Bronchial epithelial cell (primary cell): ENCODE measurements around the gene CFAP65. TPM values are rescaled to one million over a fixed set of nuclear protein-coding genes. Genes with fewer than 3 reads are reported as not detected.

Source experiments
- DNase-seq: peaks from one replicate; pipeline ENCODE4 v3.0.0-alpha.2; 2010; ENCODE audit warnings: low read depth
- FAIRE-seq: peaks from 2 replicates; lab custom pipeline; 2011; peaks lifted over from hg19 to GRCh38; lab: Jason Lieb, UNC
- H3K27me3 ChIP-seq: 2 replicates; pipeline ENCODE4 v1.5.1; 2011; ENCODE audit warnings: low read length; ENCODE audit not compliant: control insufficient read depth, insufficient read depth
- H3K36me3 ChIP-seq: 2 replicates; pipeline ENCODE4 v1.5.1; 2011; ENCODE audit warnings: low read length; ENCODE audit not compliant: control insufficient read depth, insufficient read depth
- H3K4me3 ChIP-seq: 2 replicates; pipeline ENCODE4 v1.5.1; 2011; ENCODE audit warnings: mild to moderate bottlenecking, low read depth, low read length, control low read depth
- total RNA-seq: library from RNA; depleted of rRNA; stranded (reverse); fragments of >200 nt; gene quantifications from 2 replicates; pipeline ENCODE4 v1.2.1, GENCODE V29; 2014
- TF ChIP-seq, protein P1 (sequence below): IDR thresholded peaks from 2 replicates; pipeline ENCODE4 v1.5.1; 2011; ENCODE audit warnings: mild to moderate bottlenecking, moderate library complexity, low read length, control low read depth, inconsistent platforms; ENCODE audit not compliant: insufficient read depth, severe bottlenecking

CFAP65 gene
- total RNA-seq, 1 donor from 2014 or later = not detected

DNA sequence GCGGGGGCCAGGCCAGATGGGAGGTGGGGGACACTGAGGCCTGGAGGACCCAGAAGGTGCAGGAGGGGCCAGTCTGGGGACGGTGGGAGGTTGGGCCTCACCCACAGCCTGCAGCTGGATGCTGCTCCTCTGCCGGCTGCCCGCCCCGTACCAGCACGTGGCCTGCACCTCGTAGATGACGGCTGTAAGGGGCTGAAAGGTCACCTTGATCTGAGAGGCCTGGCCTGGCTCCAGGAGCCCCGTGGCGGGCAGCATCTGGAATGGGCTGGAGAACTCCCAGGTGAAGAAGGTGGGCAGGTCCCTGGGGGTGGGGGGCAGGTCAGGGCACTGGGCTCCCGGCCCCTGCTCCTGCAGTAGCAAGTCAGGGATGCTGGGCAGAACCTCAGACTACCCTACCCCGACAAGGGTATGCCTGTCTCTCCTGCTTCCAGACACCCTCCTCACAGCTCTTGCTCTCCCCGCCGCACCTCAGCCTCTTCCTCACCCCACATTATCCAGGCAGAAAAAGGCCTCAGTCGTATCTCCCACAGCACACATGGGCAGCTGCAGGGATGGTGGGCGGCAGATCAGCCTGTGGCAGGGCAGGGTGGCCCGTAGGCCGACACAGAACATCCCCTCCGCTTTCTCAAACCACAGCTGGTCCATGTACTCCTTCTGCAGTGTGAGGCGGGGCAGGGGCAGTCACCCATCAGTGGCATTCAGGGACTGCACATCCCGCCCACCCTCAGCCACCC, 10.1 kb downstream of the CFAP65 start:
- FAIRE-seq = no peak
- TF ChIP-seq, protein P1, sequence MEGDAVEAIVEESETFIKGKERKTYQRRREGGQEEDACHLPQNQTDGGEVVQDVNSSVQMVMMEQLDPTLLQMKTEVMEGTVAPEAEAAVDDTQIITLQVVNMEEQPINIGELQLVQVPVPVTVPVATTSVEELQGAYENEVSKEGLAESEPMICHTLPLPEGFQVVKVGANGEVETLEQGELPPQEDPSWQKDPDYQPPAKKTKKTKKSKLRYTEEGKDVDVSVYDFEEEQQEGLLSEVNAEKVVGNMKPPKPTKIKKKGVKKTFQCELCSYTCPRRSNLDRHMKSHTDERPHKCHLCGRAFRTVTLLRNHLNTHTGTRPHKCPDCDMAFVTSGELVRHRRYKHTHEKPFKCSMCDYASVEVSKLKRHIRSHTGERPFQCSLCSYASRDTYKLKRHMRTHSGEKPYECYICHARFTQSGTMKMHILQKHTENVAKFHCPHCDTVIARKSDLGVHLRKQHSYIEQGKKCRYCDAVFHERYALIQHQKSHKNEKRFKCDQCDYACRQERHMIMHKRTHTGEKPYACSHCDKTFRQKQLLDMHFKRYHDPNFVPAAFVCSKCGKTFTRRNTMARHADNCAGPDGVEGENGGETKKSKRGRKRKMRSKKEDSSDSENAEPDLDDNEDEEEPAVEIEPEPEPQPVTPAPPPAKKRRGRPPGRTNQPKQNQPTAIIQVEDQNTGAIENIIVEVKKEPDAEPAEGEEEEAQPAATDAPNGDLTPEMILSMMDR = no peak
- peaks cover 3% of the 10 kb centered on the region for H3K27me3 ChIP-seq
- H3K36me3 ChIP-seq = no peaks in the 10 kb centered on the region
- DNase-seq = no peak
- no peak overlapping the region for H3K4me3 ChIP-seq

DNA sequence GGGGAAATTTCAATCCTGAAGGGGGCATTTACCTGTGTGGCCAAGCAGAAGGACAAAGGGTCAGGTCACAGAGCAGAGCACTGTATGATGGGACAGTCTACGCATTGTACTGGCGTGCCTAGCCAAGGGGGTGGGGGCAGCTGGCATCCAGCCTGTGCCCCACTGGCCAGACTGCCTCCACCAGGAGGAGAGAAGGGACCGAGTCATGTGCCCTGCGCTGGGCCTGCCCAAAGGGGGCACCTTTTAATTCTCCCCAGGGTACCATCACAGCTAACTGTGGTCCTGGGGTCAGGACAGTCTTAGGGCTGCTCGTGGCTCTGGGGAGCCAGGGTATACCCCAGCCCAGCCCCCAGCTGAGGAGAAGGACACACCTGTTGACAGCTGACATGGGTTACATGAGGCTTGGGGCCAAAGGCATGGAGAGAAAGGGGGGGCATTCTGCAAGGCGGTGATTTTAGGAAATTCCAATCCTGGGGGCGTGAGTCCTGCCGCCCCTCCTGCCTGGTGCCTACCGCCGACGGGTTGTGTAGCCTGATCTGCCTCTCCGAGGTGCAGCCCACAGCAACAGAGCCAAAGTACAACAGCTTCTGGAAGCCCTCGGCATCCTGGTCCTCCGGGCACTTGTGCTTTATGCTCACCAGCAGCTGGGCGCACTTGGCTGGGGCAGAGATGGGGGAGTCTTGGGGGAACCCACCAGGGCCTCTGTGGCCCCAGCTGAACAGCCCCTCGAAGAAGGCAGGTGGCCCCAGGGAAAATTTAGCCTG, 11.0 kb downstream of the CFAP65 start:
- FAIRE-seq = no peak
- peaks cover 1% of the 10 kb centered on the region for H3K27me3 ChIP-seq
- no peaks in the 10 kb centered on the region for H3K36me3 ChIP-seq
- DNase-seq = no peak
- TF ChIP-seq, protein P1 = no peak
- no peak overlapping the region for H3K4me3 ChIP-seq

DNA sequence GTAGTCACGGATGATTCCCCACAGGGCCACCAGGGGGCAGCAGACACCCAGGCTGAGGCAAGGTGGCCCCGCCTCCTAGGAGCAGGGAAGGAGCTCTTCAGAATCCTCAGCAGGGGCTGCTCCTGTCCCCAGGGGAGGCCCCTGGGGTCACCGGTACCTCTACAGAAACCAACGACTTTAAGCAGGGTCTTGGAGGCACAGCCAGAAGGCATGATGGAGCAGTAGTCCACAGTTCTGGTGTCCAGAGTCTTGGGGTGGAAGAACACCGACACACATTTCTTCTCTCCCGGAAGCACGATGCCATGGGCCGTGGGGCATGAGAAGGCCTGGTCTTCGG, 11.5 kb downstream of the CFAP65 start:
- Histone ChIP-seq H3K27me3 (peaks cover 1% of the 10 kb centered on the region), H3K4me3 (no peak overlapping the region), H3K36me3 (no peaks in the 10 kb centered on the region)
- DNase-seq (peak; percentile 55), FAIRE-seq (no peak)
- TF ChIP-seq, protein P1 = peak; percentile 97

DNA sequence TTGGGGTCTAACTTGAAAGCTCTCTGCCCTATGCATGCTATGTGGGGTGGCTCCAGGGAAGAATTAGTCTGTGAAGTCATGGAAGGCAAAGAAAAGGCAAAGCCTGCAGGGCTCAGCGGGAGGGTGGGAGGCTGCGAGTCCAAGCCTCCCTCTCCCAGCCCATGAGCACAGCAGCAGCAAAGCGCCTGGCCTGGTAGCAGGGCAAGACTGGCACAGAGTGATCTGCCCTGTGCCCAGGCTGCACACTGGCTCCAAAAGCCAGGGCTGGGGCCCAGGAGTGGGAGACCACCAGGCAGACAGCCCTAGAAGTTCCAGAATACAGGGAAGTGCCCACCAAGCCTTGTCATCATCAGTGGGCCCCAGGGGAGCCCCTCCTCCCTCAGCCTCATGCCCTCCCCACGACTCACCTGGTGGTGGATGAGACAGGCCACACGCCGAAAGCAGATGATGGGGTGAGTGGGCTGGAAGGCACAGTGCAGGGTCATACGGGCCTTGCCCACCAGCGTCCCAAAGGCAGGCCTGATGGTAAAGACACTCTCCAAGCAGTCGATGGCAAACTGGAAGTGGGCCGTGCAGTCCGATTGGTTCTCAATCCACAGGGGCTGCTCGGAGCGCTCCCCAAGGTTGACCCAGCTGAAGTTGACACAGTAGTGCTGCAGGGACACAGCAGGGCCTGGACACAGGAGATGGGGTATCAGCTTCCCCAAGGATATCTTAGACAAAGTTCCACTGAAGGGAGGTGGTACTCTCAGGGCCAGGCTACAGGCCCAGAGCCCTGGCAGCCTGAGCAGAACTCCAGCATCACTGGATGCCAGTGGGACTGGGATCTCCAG, 12.1 kb downstream of the CFAP65 start:
- no peak for DNase-seq
- Histone ChIP-seq H3K27me3 (peaks cover 1% of the 10 kb centered on the region), H3K36me3 (no peaks in the 10 kb centered on the region), H3K4me3 (no peak overlapping the region)
- TF ChIP-seq, protein P1 = no peak
- no peak for FAIRE-seq

DNA sequence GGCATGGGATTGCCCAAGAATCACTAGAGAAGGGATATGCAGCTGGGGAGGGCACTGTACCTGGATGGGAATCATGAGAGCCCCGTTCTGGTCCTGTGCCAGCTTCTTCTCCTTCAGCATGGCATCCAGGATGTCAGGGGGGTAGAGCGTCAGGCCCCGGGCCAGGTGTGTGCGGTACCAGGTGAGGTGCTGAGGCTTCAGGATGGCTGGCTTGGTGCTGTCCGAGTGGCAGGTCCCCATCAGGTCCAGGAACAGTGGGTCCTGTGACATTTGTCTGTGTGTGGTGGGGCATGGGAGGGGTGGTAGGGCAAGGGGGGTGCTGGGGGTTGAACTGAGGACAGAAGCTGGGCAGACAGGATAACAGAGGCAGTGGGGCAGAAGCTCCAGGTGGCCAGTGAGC, 13.2 kb downstream of the CFAP65 start:
- TF ChIP-seq, protein P1 = no peak
- H3K36me3 ChIP-seq = no peaks in the 10 kb centered on the region
- H3K4me3 ChIP-seq = no peak overlapping the region
- FAIRE-seq (no peak), DNase-seq (no peak)
- peaks cover 2% of the 10 kb centered on the region for H3K27me3 ChIP-seq
